Non-pigmented ciliary epithelial cell (primary cell): Measurements from ENCODE around the gene OSBP2.

Experiments
- DNase-seq: peaks from one replicate; pipeline ENCODE4 v3.0.0-alpha.2; 2010; ENCODE audit warnings: low read depth

OSBP2 gene

GRCh38 chr22:30869667-30870395 lies 175.2 kb downstream of the OSBP2 start:
- no peak for DNase-seq

GRCh38 chr22:30870451-30871345 lies 176.0 kb downstream of the OSBP2 start:
- DNase-seq: no peak

- DNase-seq: no peak
Measured at GRCh38 chr22:30871391-30872284, 177.0 kb downstream of the OSBP2 start.

- no peak for DNase-seq
Measured at GRCh38 chr22:30872285-30873041, 177.8 kb downstream of the OSBP2 start.

GRCh38 chr22:30873086-30873650 lies 178.5 kb downstream of the OSBP2 start:
- no peak for DNase-seq

GRCh38 chr22:30873661-30874060 lies 179.0 kb downstream of the OSBP2 start:
- DNase-seq: no peak

- DNase-seq: no peak
Measured at GRCh38 chr22:30874431-30875370, 180.0 kb downstream of the OSBP2 start.

GRCh38 chr22:30875481-30876215 lies 181.0 kb downstream of the OSBP2 start:
- DNase-seq: no peak

- DNase-seq: no peak
Measured at GRCh38 chr22:30876221-30876751, 181.6 kb downstream of the OSBP2 start.

GRCh38 chr22:30876915-30877553 lies 182.4 kb downstream of the OSBP2 start:
- DNase-seq: no peak

GRCh38 chr22:30877662-30878515 lies 183.2 kb downstream of the OSBP2 start:
- no peak for DNase-seq

GRCh38 chr22:30878516-30879414 lies 184.1 kb downstream of the OSBP2 start:
- DNase-seq: no peak

GRCh38 chr22:30879415-30879797 lies 184.7 kb downstream of the OSBP2 start:
- no peak for DNase-seq

GRCh38 chr22:30880181-30880601 lies 185.5 kb downstream of the OSBP2 start:
- no peak for DNase-seq

GRCh38 chr22:30880847-30881246 lies 186.2 kb downstream of the OSBP2 start:
- DNase-seq: no peak
